Urinary bladder (tissue), 4 donors: Measurements from ENCODE around the gene IQGAP2. TPM values are rescaled to one million over a fixed set of nuclear protein-coding genes. Genes with fewer than 3 reads are reported as not detected.

ENCODE experiments used
- DNase-seq: peaks from one replicate; pipeline ENCODE4 v3.0.0-alpha.2; 2015; ENCODE audit errors: extremely low spot score
- H3K27ac ChIP-seq: one replicate; pipeline ENCODE4 v1.5.1; 2013; ENCODE audit warnings: low read depth, mild to moderate bottlenecking, moderate library complexity
- H3K36me3 ChIP-seq: one replicate; pipeline ENCODE4 v1.6.1; 2013; ENCODE audit warnings: mild to moderate bottlenecking, moderate library complexity; ENCODE audit not compliant: insufficient read depth
- H3K4me1 ChIP-seq: one replicate; pipeline ENCODE4 v1.6.1; 2013; ENCODE audit warnings: mild to moderate bottlenecking, moderate library complexity; ENCODE audit not compliant: insufficient read depth
- H3K4me3 ChIP-seq: one replicate; pipeline ENCODE4 v1.5.1; 2013; ENCODE audit warnings: low read depth, low read length
- WGBS: extraction: QIAGEN DNeasy Blood & Tissue Kit; methylation state at CpG from one replicate; pipeline ENCODE4 v1.1.7; 2013; 5-methylcytosine and 5-hydroxymethylcytosine counted together
- polyA plus RNA-seq: library from polyadenylated mRNA; stranded (reverse); fragments of 200-250 nt; gene quantifications from one replicate; pipeline ENCODE4 v1.2.3, GENCODE V29; 2013
- total RNA-seq: library from RNA; depleted of rRNA; stranded (reverse); fragments of >200 nt; gene quantifications from one replicate; pipeline ENCODE4 v1.2.3, GENCODE V29; 2014
- donor health status: healthy with polysubstance abuse.
- donor health status: healthy.

Gene IQGAP2
- total and polyA plus RNA-seq, 2 donors: 4.5 to 29.6 TPM

- H3K4me1 ChIP-seq: no peaks in the 10 kb centered on the region
- H3K36me3 ChIP-seq: no peaks in the 10 kb centered on the region
- no peak overlapping the region for H3K4me3 ChIP-seq
- no peak overlapping the region for H3K27ac ChIP-seq
- no peak for DNase-seq
Observed at GRCh38 chr5:76490960-76491359, 87.9 kb downstream of the IQGAP2 start.

- 93% methylated on average over 6 of the region's 6 CpGs for WGBS
- H3K27ac ChIP-seq: no peak overlapping the region
- no peak for DNase-seq
- no peaks in the 10 kb centered on the region for H3K4me1 ChIP-seq
- no peaks in the 10 kb centered on the region for H3K36me3 ChIP-seq
- H3K4me3 ChIP-seq: no peak overlapping the region
Observed at GRCh38 chr5:76492819-76493189, 89.7 kb downstream of the IQGAP2 start.

GRCh38 chr5:76493190-76493837, 90.2 kb downstream of the IQGAP2 start:
- no peak for DNase-seq
- WGBS: 95% methylated on average over 8 of the region's 8 CpGs
- Histone ChIP-seq H3K4me1 (no peaks in the 10 kb centered on the region), H3K4me3 (no peak overlapping the region), H3K27ac (no peak overlapping the region), H3K36me3 (no peaks in the 10 kb centered on the region)

- H3K27ac ChIP-seq: no peak overlapping the region
- H3K4me3 ChIP-seq: no peak overlapping the region
- H3K36me3 ChIP-seq: no peaks in the 10 kb centered on the region
- DNase-seq: no peak
- WGBS: 92% methylated on average over 4 of the region's 4 CpGs
- H3K4me1 ChIP-seq: no peaks in the 10 kb centered on the region
Observed at GRCh38 chr5:76494201-76494600, 91.1 kb downstream of the IQGAP2 start.

GRCh38 chr5:76495870-76496269, 92.8 kb downstream of the IQGAP2 start:
- no peak overlapping the region for H3K4me3 ChIP-seq
- H3K4me1 ChIP-seq: no peaks in the 10 kb centered on the region
- WGBS: 88% methylated on average over 4 of the region's 4 CpGs
- no peaks in the 10 kb centered on the region for H3K36me3 ChIP-seq
- no peak for DNase-seq
- no peak overlapping the region for H3K27ac ChIP-seq

- no peak overlapping the region for H3K4me3 ChIP-seq
- 45% methylated on average over 4 of the region's 4 CpGs for WGBS
- H3K27ac ChIP-seq: no peak overlapping the region
- no peaks in the 10 kb centered on the region for H3K36me3 ChIP-seq
- DNase-seq: no peak
- H3K4me1 ChIP-seq: no peaks in the 10 kb centered on the region
Observed at GRCh38 chr5:76497065-76497460, 94.0 kb downstream of the IQGAP2 start.

- 71% methylated on average over 4 of the region's 4 CpGs for WGBS
- Histone ChIP-seq H3K36me3 (no peaks in the 10 kb centered on the region), H3K4me3 (no peak overlapping the region), H3K4me1 (no peaks in the 10 kb centered on the region), H3K27ac (no peak overlapping the region)
- no peak for DNase-seq
Observed at GRCh38 chr5:76497986-76498717, 95.1 kb downstream of the IQGAP2 start.

GRCh38 chr5:76499507-76500161, 96.5 kb downstream of the IQGAP2 start:
- 91% methylated on average over 2 of the region's 2 CpGs for WGBS
- H3K4me1 ChIP-seq: no peaks in the 10 kb centered on the region
- H3K4me3 ChIP-seq: no peak overlapping the region
- no peak for DNase-seq
- H3K27ac ChIP-seq: no peak overlapping the region
- no peaks in the 10 kb centered on the region for H3K36me3 ChIP-seq

- Histone ChIP-seq H3K27ac (no peak overlapping the region), H3K4me1 (no peaks in the 10 kb centered on the region), H3K4me3 (no peak overlapping the region), H3K36me3 (no peaks in the 10 kb centered on the region)
- no peak for DNase-seq
- WGBS: 48% methylated on average over 5 of the region's 5 CpGs
Observed at GRCh38 chr5:76500633-76501393, 97.7 kb downstream of the IQGAP2 start.

- no peak overlapping the region for H3K27ac ChIP-seq
- H3K4me3 ChIP-seq: no peak overlapping the region
- WGBS: 97% methylated on average over 4 of the region's 4 CpGs
- no peaks in the 10 kb centered on the region for H3K4me1 ChIP-seq
- no peaks in the 10 kb centered on the region for H3K36me3 ChIP-seq
- DNase-seq: no peak
Observed at GRCh38 chr5:76503929-76504328, 100.8 kb downstream of the IQGAP2 start.

- DNase-seq: no peak
- no peaks in the 10 kb centered on the region for H3K4me1 ChIP-seq
- 88% methylated on average over 4 of the region's 4 CpGs for WGBS
- no peak overlapping the region for H3K4me3 ChIP-seq
- no peak overlapping the region for H3K27ac ChIP-seq
- H3K36me3 ChIP-seq: no peaks in the 10 kb centered on the region
Observed at GRCh38 chr5:76504901-76505564, 101.9 kb downstream of the IQGAP2 start.

- Histone ChIP-seq H3K4me1 (no peaks in the 10 kb centered on the region), H3K27ac (no peak overlapping the region), H3K36me3 (no peaks in the 10 kb centered on the region), H3K4me3 (no peak overlapping the region)
- DNase-seq: no peak
- 34% methylated on average over 1 of the region's 1 CpG for WGBS
Observed at GRCh38 chr5:76513476-76513875, 110.4 kb downstream of the IQGAP2 start.

- Histone ChIP-seq H3K36me3 (no peaks in the 10 kb centered on the region), H3K4me1 (no peaks in the 10 kb centered on the region), H3K4me3 (no peak overlapping the region), H3K27ac (no peak overlapping the region)
- DNase-seq: no peak
- 73% methylated on average over 4 of the region's 4 CpGs for WGBS
Observed at GRCh38 chr5:76514292-76514691, 111.2 kb downstream of the IQGAP2 start.
